Measurements from ENCODE around the gene ICAM5. TPM values are rescaled to one million over a fixed set of nuclear protein-coding genes. Genes with fewer than 3 reads are reported as not detected.

Gene ICAM5
- total RNA-seq, 1 experiment from 2014 or later = 8.0 TPM

- POLR2A ChIA-PET = no interaction called here
- Mint-ChIP-seq H3K9me3 (no peaks in the 10 kb centered on the region), H3K27me3 (ENCODE audit: low read depth) (peaks cover 40% of the 10 kb centered on the region)
These were observed 15.2 kb upstream of the ICAM5 start for GRCh38 chr19:10274589-10274988.

GRCh38 chr19:10277795-10278589 lies 11.8 kb upstream of the ICAM5 start:
- Mint-ChIP-seq H3K27ac (no peak overlapping the region), H3K9me3 (no peaks in the 10 kb centered on the region), H3K4me3 (no peak overlapping the region), H3K4me1 (no peaks in the 10 kb centered on the region), H3K36me3 (no peaks in the 10 kb centered on the region), H3K27me3 (ENCODE audit: low read depth) (peaks cover 7% of the 10 kb centered on the region)
- CTCF ChIA-PET = interaction anchor here (0.5 to 4.4 kb wide), 5 partner anchors 7 to 111 kb away, joined by 3 to 29 read pairs (median 4); partner anchors contain the start of gene ICAM1
- TF ChIP-seq ZNF138 (CRISPR knock-in tag; conservative IDR thresholded peaks at IDR 0.05) (no peak), ZNF121 (CRISPR knock-in tag; IDR thresholded peaks at IDR 0.05) (0 out of 2 replicates have a peak, but pooled peaks have one; percentile 50)
- POLR2A ChIA-PET = no interaction called here
- DNase-seq (ENCODE audit: low spot score) (no peak), ATAC-seq (no peak)

More at GRCh38 chr19:10274589-10274988, 15.2 kb upstream of the ICAM5 start:
- Mint-ChIP-seq H3K36me3 (no peaks in the 10 kb centered on the region), H3K4me1 (0 out of 2 replicates have a peak, but pooled peaks cover 4% of the 10 kb centered on the region), H3K27ac (no peak overlapping the region), H3K4me3 (no peak overlapping the region)
- CTCF ChIA-PET = interaction anchor here (1.4 to 5.5 kb wide), 2 partner anchors 15 to 114 kb away, joined by 6 to 180 read pairs; partner anchors contain the start of genes ICAM4 and ICAM5
- no peak for DNase-seq (ENCODE audit: low spot score)
- TF ChIP-seq CTCF (IDR thresholded peaks at IDR 0.05) (no peak), ZNF219 (CRISPR knock-in tag; IDR thresholded peaks at IDR 0.05; ENCODE audit: borderline replicate concordance) (no peak)
- ATAC-seq = no peak

- Mint-ChIP-seq H3K9me3 (no peaks in the 10 kb centered on the region), H3K4me3 (no peak overlapping the region), H3K36me3 (no peaks in the 10 kb centered on the region), H3K27ac (no peak overlapping the region), H3K27me3 (ENCODE audit: low read depth) (peaks cover 7% of the 10 kb centered on the region), H3K4me1 (no peaks in the 10 kb centered on the region)
- POLR2A ChIA-PET = no interaction called here
- no peak for TF ChIP-seq NR1H2 (CRISPR knock-in tag; IDR thresholded peaks at IDR 0.05)
- TF ChIP-seq MLX (CRISPR knock-in tag; IDR thresholded peaks at IDR 0.05) = no peak
- no peak for TF ChIP-seq FOXP1 (CRISPR knock-in tag; IDR thresholded peaks at IDR 0.05; ENCODE audit: borderline replicate concordance)
- TF ChIP-seq ZNF281 (CRISPR knock-in tag; IDR thresholded peaks at IDR 0.05) = no peak
- no peak for TF ChIP-seq ZNF416 (CRISPR knock-in tag; IDR thresholded peaks at IDR 0.05)
- no peak for TF ChIP-seq TEAD4 (CRISPR knock-in tag; IDR thresholded peaks at IDR 0.05)
- TF ChIP-seq ZMAT4 (CRISPR knock-in tag; IDR thresholded peaks at IDR 0.05) = no peak
- ATAC-seq (no peak), DNase-seq (ENCODE audit: low spot score) (no peak)
- CTCF ChIA-PET = interaction anchor here (1.2 to 4.4 kb wide), 2 partner anchors 8 to 110 kb away, joined by 4 to 29 read pairs; partner anchors contain the start of gene ICAM1
These were observed 10.8 kb upstream of the ICAM5 start for GRCh38 chr19:10278935-10279334.

All from WTC11 (cell line).